GM12878 (cell line): ENCODE measurements around the gene CDK11B. TPM values are rescaled to one million over a fixed set of nuclear protein-coding genes. Genes with fewer than 3 reads are reported as not detected.
"Not testable (repeated sequence)": the region's sequence is repeated elsewhere in the genome, so short reads cannot be mapped to it uniquely, and the experiment has no call there.

Source experiments
- ATAC-seq: fragments of 200-7000 bp; cut with Tn5 transposase; 3 replicates; pipeline ENCODE4 v1.9.1; 2020; ENCODE audit warnings: mild to moderate bottlenecking, moderate library complexity
- BruUV-seq: library from RNA; stranded (reverse); fragments of 400-500 nt; replicated peaks from 2 replicates; lab custom pipeline; 2021; lab: Mats Ljungman, UMichigan
- CTCF ChIA-PET: fragments of 300-600 bp; sonication (Branson Sonifier 250); formaldehyde crosslinking; extraction: SDS; loops from one replicate; lab custom pipeline; 2021; ENCODE audit warnings: inconsistent platforms; lab: Yijun Ruan, JAX
- POLR2A ChIA-PET: fragments of 350-600 bp; formaldehyde crosslinking; extraction: SDS; loops from one replicate; lab custom pipeline; 2021; ENCODE audit warnings: inconsistent platforms; lab: Charles Lee
- RAD21 ChIA-PET: fragments of 300-600 bp; sonication (Branson Sonifier 250); formaldehyde crosslinking; loops from one replicate; lab custom pipeline; 2023; ENCODE audit warnings: antibody characterized with exemption; ENCODE audit not compliant: unreplicated experiment; lab: Charles Lee
- SMC1A ChIA-PET: fragments of 300-600 bp; sonication (Branson Sonifier 250); formaldehyde crosslinking; loops from one replicate; lab custom pipeline; 2023; ENCODE audit not compliant: unreplicated experiment, uncharacterized antibody; lab: Charles Lee
- DNase-seq: peaks from one replicate; pipeline ENCODE4 v3.0.0-alpha.2; 2011; ENCODE audit warnings: low read depth, low spot score
- FAIRE-seq: peaks from 3 replicates; lab custom pipeline; 2011; peaks lifted over from hg19 to GRCh38; lab: Jason Lieb, UNC
- H2AFZ ChIP-seq: 2 replicates; pipeline ENCODE4 v1.6.0; 2011; ENCODE audit warnings: low read depth, low read length, control low read depth; ENCODE audit not compliant: control insufficient read depth
- H3K27ac ChIP-seq: 2 replicates; pipeline ENCODE4 v1.5.1; 2011; ENCODE audit warnings: control low read depth; ENCODE audit not compliant: control insufficient read depth, insufficient read depth
- H3K27me3 ChIP-seq, 2 experiments: replicated peaks in 1 of 2; 2 replicates each; pipeline versions ENCODE4 v1.6.0 to v1.6.1; 2011; ENCODE audit warnings: low read length in 1 of 2; ENCODE audit not compliant: control insufficient read depth in 2 of 2, insufficient read depth in 2 of 2
- H3K36me3 ChIP-seq, 2 experiments: 2 replicates each; pipeline ENCODE4 v1.5.1; 2011; ENCODE audit warnings: low read length in 1 of 2; ENCODE audit not compliant: control insufficient read depth in 2 of 2, insufficient read depth in 2 of 2
- H3K4me1 ChIP-seq: 2 replicates; pipeline ENCODE4 v1.6.1; 2011; ENCODE audit warnings: mild to moderate bottlenecking, low read length, moderate library complexity, mixed read lengths; ENCODE audit not compliant: control insufficient read depth, insufficient read depth
- H3K4me2 ChIP-seq: 2 replicates; pipeline ENCODE4 v1.6.0; 2011; ENCODE audit warnings: control low read depth; ENCODE audit not compliant: control insufficient read depth, insufficient read depth
- H3K4me3 ChIP-seq: fragments of 200-600 bp; sonication (generic); 2 replicates; pipeline ENCODE4 v1.5.1; 2016
- H3K79me2 ChIP-seq: 2 replicates; pipeline ENCODE4 v1.6.0; 2011; ENCODE audit warnings: low read length; ENCODE audit not compliant: control insufficient read depth, insufficient read depth
- H3K9ac ChIP-seq: 2 replicates; pipeline ENCODE4 v1.8.0; 2011; ENCODE audit warnings: low read length, control low read depth, mixed read lengths; ENCODE audit not compliant: control insufficient read depth, insufficient read depth
- H3K9me3 ChIP-seq: replicated peaks from 3 replicates; pipeline ENCODE4 v1.5.1; 2011; ENCODE audit warnings: mild to moderate bottlenecking, low read length; ENCODE audit not compliant: control insufficient read depth, insufficient read depth
- H4K20me1 ChIP-seq: 2 replicates; pipeline ENCODE4 v1.6.0; 2011; ENCODE audit not compliant: control insufficient read depth, insufficient read depth
- WGBS: methylation state at CpG from one replicate; pipeline ENCODE4 v1.1.6; 2016; ENCODE audit warnings: low lambda C conversion rate; ENCODE audit not compliant: insufficient replicate concordance, insufficient coverage; ENCODE audit errors: missing lambda C conversion rate; 5-methylcytosine and 5-hydroxymethylcytosine counted together
- in situ Hi-C: fragments of 300-500 bp; cut with MboI; formaldehyde crosslinking; loops from 9 replicates; pipeline ENCODE4 v1.14.3; 2018; ENCODE audit warnings: mixed read lengths
- intact Hi-C: fragments of 100-400 bp; cut with micrococcal nuclease; formaldehyde crosslinking; loops from one replicate; pipeline ENCODE4 v1.14.2; 2022; ENCODE audit not compliant: unreplicated experiment
- polyA plus RNA-seq, 11 experiments: library from polyadenylated mRNA; depleted of rRNA in 4 of 11; unstranded in 6 of 11; stranded (reverse) in 5 of 11; fragments of >200 nt; fragmentation: Nextera tagmentation in 4 of 11; fragmentation: Illumina TruSeq in 1 of 11; extraction: Ambion mirVana in 4 of 11; extraction: Trizol in 1 of 11; gene quantifications; 1 replicate in 1 of 11; 2 replicates in 10 of 11; pipeline versions ENCODE4 v1.2.1 to v1.2.3, GENCODE V29; 2011 to 2016; ENCODE audit warnings: inconsistent platforms in 2 of 11, missing spikeins in 2 of 11, low read depth in 1 of 11
- total RNA-seq, 4 experiments: library from RNA; depleted of rRNA in 3 of 4; stranded (reverse); fragments of >200 nt in 3 of 4; fragmentation: Illumina TruSeq in 1 of 4; extraction: Trizol in 1 of 4; gene quantifications; 2 replicates each; pipeline versions ENCODE4 v1.2.1 to v1.2.3, GENCODE V29; 2013 to 2021

CDK11B gene
- total and polyA plus RNA-seq, 10 of the 15 experiments (the other 5 are each of a cell fraction or from before 2014, with no cell fraction given) = 3.2 to 30.9 (median 18.0) TPM

GRCh38 chr1:1647567-1648241 is 11.1 kb downstream of the CDK11B start:
- intact Hi-C loops, H2AFZ ChIP-seq, BruUV-seq, FAIRE-seq, H4K20me1 ChIP-seq, ATAC-seq, H3K27me3 ChIP-seq, CTCF ChIA-PET, SMC1A ChIA-PET, in situ Hi-C loops, RAD21 ChIA-PET, H3K79me2 ChIP-seq, H3K4me1 ChIP-seq, DNase-seq, H3K9ac ChIP-seq, H3K4me2 ChIP-seq, H3K4me3 ChIP-seq, POLR2A ChIA-PET, H3K27ac ChIP-seq, H3K9me3 ChIP-seq: not testable (repeated sequence)
- whole genome bisulfite sequencing = 98% methylated on average over 17 of the region's 17 CpGs
- H3K36me3 ChIP-seq = peaks cover 3 to 16% of the 10 kb centered on the region in 2 experiments; a peak in 3 of 4 replicates

GRCh38 chr1:1646326-1646725 is 12.5 kb downstream of the CDK11B start:
- not testable (repeated sequence) for H3K4me2 ChIP-seq

GRCh38 chr1:1640711-1641461 is 17.9 kb downstream of the CDK11B start:
- 96% methylated on average over 20 of the region's 38 CpGs for WGBS
- FAIRE-seq, intact Hi-C loops, in situ Hi-C loops, SMC1A ChIA-PET, H3K4me3 ChIP-seq, H3K27me3 ChIP-seq, CTCF ChIA-PET, H2AFZ ChIP-seq, H3K9me3 ChIP-seq, H3K79me2 ChIP-seq, H3K9ac ChIP-seq, H3K27ac ChIP-seq, ATAC-seq, RAD21 ChIA-PET, H3K4me1 ChIP-seq, POLR2A ChIA-PET, BruUV-seq, DNase-seq, H4K20me1 ChIP-seq, H3K4me2 ChIP-seq, H3K36me3 ChIP-seq: not testable (repeated sequence)

More at GRCh38 chr1:1646326-1646725, 12.5 kb downstream of the CDK11B start:
- H3K4me3 ChIP-seq, H3K79me2 ChIP-seq, BruUV-seq, H3K4me1 ChIP-seq, CTCF ChIA-PET, H4K20me1 ChIP-seq, H3K27ac ChIP-seq, ATAC-seq, SMC1A ChIA-PET, intact Hi-C loops, in situ Hi-C loops, H3K27me3 ChIP-seq, H2AFZ ChIP-seq, H3K9me3 ChIP-seq, POLR2A ChIA-PET, RAD21 ChIA-PET, DNase-seq, H3K9ac ChIP-seq: not testable (repeated sequence)
- peaks cover 0 to 14% of the 10 kb centered on the region in 2 experiments; a peak in 3 of 4 replicates for H3K36me3 ChIP-seq
- FAIRE-seq = peak; percentile 44
- 82% methylated on average over 5 of the region's 5 CpGs for WGBS

GRCh38 chr1:1640081-1640480 is 18.7 kb downstream of the CDK11B start:
- ATAC-seq, H3K27me3 ChIP-seq, H3K4me1 ChIP-seq, FAIRE-seq, CTCF ChIA-PET, H4K20me1 ChIP-seq, BruUV-seq, H3K4me3 ChIP-seq, H3K27ac ChIP-seq, H3K36me3 ChIP-seq, H2AFZ ChIP-seq, SMC1A ChIA-PET, in situ Hi-C loops, POLR2A ChIA-PET, H3K4me2 ChIP-seq, H3K9ac ChIP-seq, H3K79me2 ChIP-seq, intact Hi-C loops, RAD21 ChIA-PET, DNase-seq, H3K9me3 ChIP-seq: not testable (repeated sequence)
- WGBS = 95% methylated on average over 6 of the region's 25 CpGs
